Activated B cell treated with CpG ODN at 0.5 μM for 24 hours (primary cell): ENCODE results near the gene TPP1. TPM values are rescaled to one million over a fixed set of nuclear protein-coding genes. Genes with fewer than 3 reads are reported as not detected.

Source experiments
- ATAC-seq: fragments of 200-7000 bp; cut with Tn5 transposase; one replicate; pipeline ENCODE4 v1.10.0; 2021; ENCODE audit warnings: low read depth, mild to moderate bottlenecking, moderate library complexity
- CTCF ChIA-PET: fragments of 350-600 bp; sonication (Branson Sonifier 250); formaldehyde crosslinking; loops from one replicate; lab custom pipeline; 2021; ENCODE audit warnings: antibody characterized with exemption; lab: Charles Lee
- POLR2A ChIA-PET: fragments of 350-600 bp; sonication (Branson Sonifier 250); formaldehyde crosslinking; loops from one replicate; lab custom pipeline; 2021; ENCODE audit warnings: antibody characterized with exemption; lab: Charles Lee
- DNase-seq: peaks from one replicate; pipeline ENCODE4 v3.0.0; 2022
- H3K27ac Mint-ChIP-seq: one replicate; pipeline ENCODE4 v1.8.0; 2020; ENCODE audit warnings: mixed read lengths
- H3K27me3 Mint-ChIP-seq: one replicate; pipeline ENCODE4 v1.8.0; 2021; ENCODE audit warnings: mixed read lengths
- H3K36me3 Mint-ChIP-seq: one replicate; pipeline ENCODE4 v1.8.0; 2021; ENCODE audit warnings: low read depth, mixed read lengths
- H3K4me1 Mint-ChIP-seq: one replicate; pipeline ENCODE4 v1.8.0; 2021; ENCODE audit warnings: mixed read lengths
- H3K4me3 Mint-ChIP-seq: one replicate; pipeline ENCODE4 v1.8.0; 2020; ENCODE audit warnings: mild to moderate bottlenecking, mixed read lengths
- H3K9me3 Mint-ChIP-seq: one replicate; pipeline ENCODE4 v1.8.0; 2020; ENCODE audit warnings: mixed read lengths
- intact Hi-C: fragments of 100-400 bp; cut with micrococcal nuclease; formaldehyde crosslinking; loops from one replicate; pipeline ENCODE4 v1.15.1; 2024
- total RNA-seq: library from RNA; stranded (reverse); gene quantifications from 2 replicates; pipeline ENCODE4 v1.2.3, GENCODE V29; 2022
- TF ChIP-seq, protein P1 (sequence below): fragments of 200-600 bp; IDR thresholded peaks from one replicate; pipeline ENCODE4 v1.8.0; 2022; ENCODE audit warnings: antibody characterized with exemption, mild to moderate bottlenecking

The TPP1 gene
- total RNA-seq, 1 donor from 2014 or later = 123 TPM

DNA sequence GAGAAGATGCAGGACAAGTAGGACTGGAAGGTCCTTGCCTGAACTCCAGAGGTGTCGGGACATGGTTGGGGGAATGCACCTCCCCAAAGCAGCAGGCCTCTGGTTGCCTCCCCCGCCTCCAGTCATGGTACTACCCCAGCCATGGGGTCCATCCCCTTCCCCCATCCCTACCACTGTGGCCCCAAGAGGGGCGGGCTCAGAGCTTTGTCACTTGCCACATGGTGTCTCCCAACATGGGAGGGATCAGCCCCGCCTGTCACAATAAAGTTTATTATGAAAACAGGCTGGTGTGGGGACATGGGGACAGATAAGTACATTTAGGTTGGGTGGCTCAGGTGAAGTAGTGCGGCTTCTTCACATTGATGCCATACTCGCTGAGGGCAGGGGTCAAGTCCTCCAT, 8.6 kb downstream of the TPP1 start:
- ATAC-seq (no peak), DNase-seq (no peak)
- Mint-ChIP-seq H3K4me1 (peaks cover 22% of the 10 kb centered on the region), H3K27ac (peak overlapping the region; percentile 85), H3K9me3 (no peaks in the 10 kb centered on the region), H3K4me3 (peak overlapping the region; percentile 85), H3K36me3 (peaks cover 45% of the 10 kb centered on the region), H3K27me3 (no peaks in the 10 kb centered on the region)
- TF ChIP-seq, protein P1, sequence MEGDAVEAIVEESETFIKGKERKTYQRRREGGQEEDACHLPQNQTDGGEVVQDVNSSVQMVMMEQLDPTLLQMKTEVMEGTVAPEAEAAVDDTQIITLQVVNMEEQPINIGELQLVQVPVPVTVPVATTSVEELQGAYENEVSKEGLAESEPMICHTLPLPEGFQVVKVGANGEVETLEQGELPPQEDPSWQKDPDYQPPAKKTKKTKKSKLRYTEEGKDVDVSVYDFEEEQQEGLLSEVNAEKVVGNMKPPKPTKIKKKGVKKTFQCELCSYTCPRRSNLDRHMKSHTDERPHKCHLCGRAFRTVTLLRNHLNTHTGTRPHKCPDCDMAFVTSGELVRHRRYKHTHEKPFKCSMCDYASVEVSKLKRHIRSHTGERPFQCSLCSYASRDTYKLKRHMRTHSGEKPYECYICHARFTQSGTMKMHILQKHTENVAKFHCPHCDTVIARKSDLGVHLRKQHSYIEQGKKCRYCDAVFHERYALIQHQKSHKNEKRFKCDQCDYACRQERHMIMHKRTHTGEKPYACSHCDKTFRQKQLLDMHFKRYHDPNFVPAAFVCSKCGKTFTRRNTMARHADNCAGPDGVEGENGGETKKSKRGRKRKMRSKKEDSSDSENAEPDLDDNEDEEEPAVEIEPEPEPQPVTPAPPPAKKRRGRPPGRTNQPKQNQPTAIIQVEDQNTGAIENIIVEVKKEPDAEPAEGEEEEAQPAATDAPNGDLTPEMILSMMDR = no peak
- intact Hi-C loops = loop anchor here (5.0 kb wide), 2 partner anchors 902 to 923 kb away; partner anchors contain the start of genes PPFIBP2, TRIM22 and TRIM5
- ChIA-PET POLR2A (interaction anchor here (1.2 to 3.3 kb wide), 4 partner anchors 9 to 137 kb away, joined by 3 to 38 read pairs (median 10); partner anchors contain the start of genes MRPL17, TPP1 and TRIM3), CTCF (interaction anchor here (1.0 kb wide), 1 partner anchor 57 kb away, joined by 3 read pairs; no protein-coding TSS in a partner anchor)

DNA sequence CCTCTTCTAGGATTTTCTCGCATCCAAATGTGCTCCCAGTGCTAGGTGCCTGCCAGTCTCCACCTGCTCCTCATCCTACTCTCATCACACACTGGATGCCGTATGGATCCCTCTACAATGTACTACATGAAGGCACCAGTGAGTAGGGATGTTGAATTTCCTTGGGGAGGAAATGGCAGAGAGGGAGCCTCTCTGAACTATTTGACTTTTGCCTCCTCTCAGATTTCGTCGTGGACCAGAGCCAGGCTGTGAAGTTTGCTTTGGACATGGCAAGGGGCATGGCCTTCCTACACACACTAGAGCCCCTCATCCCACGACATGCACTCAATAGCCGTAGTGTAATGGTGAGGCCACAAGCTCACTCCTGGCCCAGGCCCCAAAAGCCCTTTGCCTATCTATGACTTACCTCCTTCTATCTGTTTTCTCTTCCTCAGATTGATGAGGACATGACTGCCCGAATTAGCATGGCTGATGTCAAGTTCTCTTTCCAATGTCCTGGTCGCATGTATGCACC, 9.7 kb downstream of the TPP1 start:
- Mint-ChIP-seq H3K36me3 (peaks cover 45% of the 10 kb centered on the region), H3K27me3 (no peaks in the 10 kb centered on the region), H3K4me3 (no peak overlapping the region), H3K27ac (no peak overlapping the region), H3K4me1 (peaks cover 22% of the 10 kb centered on the region), H3K9me3 (no peaks in the 10 kb centered on the region)
- intact Hi-C loops = loop anchor here (5.0 kb wide), 2 partner anchors 903 to 922 kb away; partner anchors contain the start of genes PPFIBP2, TRIM22 and TRIM5
- CTCF ChIA-PET = no interaction called here
- TF ChIP-seq, protein P1 = no peak
- POLR2A ChIA-PET = interaction anchor here (1.2 to 3.2 kb wide), 3 partner anchors 9 to 37 kb away, joined by 3 to 32 read pairs (median 3); partner anchors contain the start of gene TPP1
- ATAC-seq (no peak), DNase-seq (no peak)

DNA sequence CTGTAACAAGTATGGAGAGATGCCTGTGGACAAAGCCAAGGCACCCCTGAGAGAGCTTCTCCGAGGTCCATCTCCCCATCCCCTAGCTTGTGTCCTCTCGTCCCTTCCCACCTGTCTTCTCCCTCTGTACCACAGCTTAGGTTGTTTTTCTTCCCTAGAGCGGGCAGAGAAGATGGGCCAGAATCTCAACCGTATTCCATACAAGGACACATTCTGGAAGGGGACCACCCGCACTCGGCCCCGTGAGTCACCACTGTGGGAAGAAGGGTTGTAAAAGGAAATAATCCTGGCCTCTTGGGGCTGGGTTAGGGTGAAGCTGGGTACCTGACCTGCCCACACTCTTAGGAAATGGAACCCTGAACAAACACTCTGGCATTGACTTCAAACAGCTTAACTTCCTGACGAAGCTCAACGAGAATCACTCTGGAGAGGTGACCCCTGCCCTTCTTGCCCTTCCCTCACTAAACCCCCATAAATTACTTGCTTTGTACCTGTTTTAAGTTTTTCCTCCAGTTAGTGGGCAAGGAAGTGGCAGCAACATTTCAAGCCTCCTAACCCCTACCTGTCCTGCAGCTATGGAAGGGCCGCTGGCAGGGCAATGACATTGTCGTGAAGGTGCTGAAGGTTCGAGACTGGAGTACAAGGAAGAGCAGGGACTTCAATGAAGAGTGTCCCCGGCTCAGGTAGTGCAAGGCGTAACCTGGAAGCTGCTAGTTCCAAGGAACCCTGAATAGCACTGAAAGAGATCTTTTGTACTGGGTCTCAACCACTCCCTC, 10.3 kb downstream of the TPP1 start:
- ATAC-seq = no peak
- intact Hi-C loops = no loop called here
- no peak for DNase-seq
- Mint-ChIP-seq H3K36me3 (peaks cover 45% of the 10 kb centered on the region), H3K27me3 (no peaks in the 10 kb centered on the region), H3K4me3 (no peak overlapping the region), H3K9me3 (no peaks in the 10 kb centered on the region), H3K4me1 (peaks cover 22% of the 10 kb centered on the region), H3K27ac (no peak overlapping the region)
- ChIA-PET POLR2A (interaction anchor here (1.2 to 3.2 kb wide), 2 partner anchors 10 to 38 kb away, joined by 3 to 32 read pairs; partner anchors contain the start of gene TPP1), CTCF (interaction anchor here (1.0 to 1.8 kb wide), 2 partner anchors 59 to 74 kb away, joined by 3 to 6 read pairs; partner anchors contain the start of gene MRPL17)
- TF ChIP-seq, protein P1 = no peak

DNA sequence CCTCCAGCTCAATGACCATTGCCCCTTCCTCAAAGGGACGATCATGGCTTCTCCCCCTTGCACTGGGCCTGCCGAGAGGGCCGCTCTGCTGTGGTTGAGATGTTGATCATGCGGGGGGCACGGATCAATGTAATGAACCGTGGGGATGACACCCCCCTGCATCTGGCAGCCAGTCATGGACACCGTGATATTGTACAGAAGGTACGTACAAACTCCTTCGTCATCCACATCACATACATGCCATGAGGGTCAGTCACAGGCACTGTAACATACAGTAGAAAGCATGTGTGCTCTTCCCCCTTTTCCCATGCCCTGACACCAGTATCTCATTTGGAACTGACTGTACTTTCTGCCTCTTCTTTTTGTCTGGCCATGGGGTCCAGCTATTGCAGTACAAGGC, 11.2 kb downstream of the TPP1 start:
- no peak for DNase-seq

More for the DNA sequence above, 11.2 kb downstream of the TPP1 start:
- TF ChIP-seq, protein P1 = no peak
- no peaks in the 10 kb centered on the region for H3K27me3 Mint-ChIP-seq
- CTCF ChIA-PET = interaction anchor here (1.0 to 2.1 kb wide), 3 partner anchors 11 to 75 kb away, joined by 3 to 8 read pairs (median 6); partner anchors contain the start of genes MRPL17 and TPP1
- no peak overlapping the region for H3K4me3 Mint-ChIP-seq
- peak overlapping the region; percentile 60 for H3K27ac Mint-ChIP-seq
- H3K36me3 Mint-ChIP-seq = peaks cover 45% of the 10 kb centered on the region
- no peaks in the 10 kb centered on the region for H3K9me3 Mint-ChIP-seq
- POLR2A ChIA-PET = interaction anchor here (1.2 to 3.2 kb wide), 4 partner anchors 11 to 76 kb away, joined by 3 to 32 read pairs (median 5); partner anchors contain the start of genes MRPL17 and TPP1
- peaks cover 22% of the 10 kb centered on the region for H3K4me1 Mint-ChIP-seq
- ATAC-seq = no peak
- intact Hi-C loops = no loop called here
